Neutrophil (primary cell): Measurements from ENCODE around the gene ECHDC1.

Experiments used
- H3K27ac ChIP-seq: fragments of 200-600 bp; sonication (generic); 2 replicates; pipeline ENCODE4 v1.5.1; 2016; ENCODE audit warnings: mild to moderate bottlenecking, moderate library complexity
- H3K27me3 ChIP-seq: fragments of 200-600 bp; sonication (generic); 2 replicates; pipeline ENCODE4 v1.6.0; 2016; ENCODE audit warnings: mild to moderate bottlenecking
- H3K36me3 ChIP-seq: fragments of 200-600 bp; sonication (generic); 2 replicates; pipeline ENCODE4 v1.5.1; 2017
- H3K4me1 ChIP-seq, 2 experiments: fragments of 200-600 bp in 1 of 2; sonication (generic) in 1 of 2; 1 replicate in 1 of 2; 2 replicates in 1 of 2; pipeline versions ENCODE4 v1.5.1 to v1.6.1; 2013 to 2016; ENCODE audit warnings: low read depth in 1 of 2, low read length in 1 of 2, mild to moderate bottlenecking in 1 of 2, moderate library complexity in 1 of 2; ENCODE audit not compliant: control insufficient read depth in 1 of 2, insufficient read depth in 1 of 2
- H3K4me3 ChIP-seq, 2 experiments: fragments of 200-600 bp in 1 of 2; sonication (generic) in 1 of 2; 1 replicate in 1 of 2; 2 replicates in 1 of 2; pipeline ENCODE4 v1.5.1; 2013 to 2016; ENCODE audit warnings: low read depth in 1 of 2, low read length in 1 of 2, mild to moderate bottlenecking in 1 of 2, moderate library complexity in 1 of 2
- H3K9me3 ChIP-seq: fragments of 200-600 bp; sonication (generic); 2 replicates; pipeline ENCODE4 v1.5.1; 2016
- CTCF ChIP-seq: fragments of 200-600 bp; sonication (generic); IDR thresholded peaks from 2 replicates; pipeline ENCODE4 v1.5.1; 2016; ENCODE audit warnings: antibody characterized with exemption

The ECHDC1 gene

GRCh38 chr6:127277878-127278843, 65.2 kb downstream of the ECHDC1 start:
- Histone ChIP-seq H3K27me3 (no peaks in the 10 kb centered on the region), H3K4me1 (peaks cover under 1 to 6% of the 10 kb centered on the region in 2 experiments), H3K36me3 (peaks cover 31% of the 10 kb centered on the region), H3K4me3 (no peak overlapping the region), H3K9me3 (no peaks in the 10 kb centered on the region), H3K27ac (no peak overlapping the region)
- no peak for TF ChIP-seq CTCF

GRCh38 chr6:127276331-127276730, 67.1 kb downstream of the ECHDC1 start:
- Histone ChIP-seq H3K27me3 (no peaks in the 10 kb centered on the region), H3K4me3 (no peak overlapping the region), H3K4me1 (peaks cover 11 to 20% of the 10 kb centered on the region in 2 experiments)

GRCh38 chr6:127273499-127273898, 69.9 kb downstream of the ECHDC1 start:
- Histone ChIP-seq H3K27me3 (no peaks in the 10 kb centered on the region), H3K4me3 (no peak overlapping the region)
- TF ChIP-seq CTCF: no peak

More at GRCh38 chr6:127276331-127276730, 67.1 kb downstream of the ECHDC1 start:
- H3K9me3 ChIP-seq: no peaks in the 10 kb centered on the region
- peaks cover 13% of the 10 kb centered on the region for H3K36me3 ChIP-seq
- no peak overlapping the region for H3K27ac ChIP-seq
- TF ChIP-seq CTCF: no peak

GRCh38 chr6:127272576-127272975, 70.8 kb downstream of the ECHDC1 start:
- TF ChIP-seq CTCF: no peak
- H3K27me3 ChIP-seq: no peaks in the 10 kb centered on the region
- no peak overlapping the region for H3K4me3 ChIP-seq
- no peaks in the 10 kb centered on the region for H3K9me3 ChIP-seq
- peaks cover 35 to 39% of the 10 kb centered on the region in 2 experiments for H3K4me1 ChIP-seq
- peak overlapping the region; percentile 39 for H3K27ac ChIP-seq
- no peaks in the 10 kb centered on the region for H3K36me3 ChIP-seq

More at GRCh38 chr6:127273499-127273898, 69.9 kb downstream of the ECHDC1 start:
- Histone ChIP-seq H3K36me3 (no peaks in the 10 kb centered on the region), H3K27ac (no peak overlapping the region), H3K9me3 (no peaks in the 10 kb centered on the region), H3K4me1 (peaks cover 26 to 35% of the 10 kb centered on the region in 2 experiments)

GRCh38 chr6:127267646-127268625, 75.5 kb downstream of the ECHDC1 start:
- peaks cover 43 to 47% of the 10 kb centered on the region in 2 experiments for H3K4me1 ChIP-seq
- peak overlapping the region; percentile 89 to 94 for H3K4me3 ChIP-seq
- H3K27ac ChIP-seq: peak overlapping the region; percentile 94
- TF ChIP-seq CTCF: no peak
- no peaks in the 10 kb centered on the region for H3K9me3 ChIP-seq
- H3K36me3 ChIP-seq: no peaks in the 10 kb centered on the region
- no peaks in the 10 kb centered on the region for H3K27me3 ChIP-seq
